Smooth muscle cell (in vitro differentiated cells): ENCODE measurements around the gene SLC1A2. TPM values are rescaled to one million over a fixed set of nuclear protein-coding genes. Genes with fewer than 3 reads are reported as not detected.

Source experiments
- DNase-seq: peaks from one replicate; lab custom pipeline; 2025; ENCODE audit not compliant: unreplicated experiment; lab: John Stamatoyannopoulos, UW
- H2AFZ ChIP-seq: fragments of 200-600 bp; sonication (generic); 2 replicates; pipeline ENCODE4 v1.6.0; 2016; ENCODE audit warnings: antibody characterized with exemption, low read depth, mild to moderate bottlenecking
- H3F3A ChIP-seq: fragments of 200-600 bp; sonication (generic); 2 replicates; pipeline ENCODE4 v1.6.0; 2017; ENCODE audit warnings: antibody characterized with exemption, low read depth
- H3K27ac ChIP-seq: fragments of 200-600 bp; sonication (generic); 2 replicates; pipeline ENCODE4 v1.5.1; 2016; ENCODE audit warnings: low read depth, mild to moderate bottlenecking
- H3K27me3 ChIP-seq: fragments of 200-600 bp; sonication (generic); 2 replicates; pipeline ENCODE4 v1.6.1; 2016; ENCODE audit warnings: low read depth, mild to moderate bottlenecking
- H3K36me3 ChIP-seq: fragments of 200-600 bp; sonication (generic); 2 replicates; pipeline ENCODE4 v1.5.1; 2016; ENCODE audit warnings: low read depth
- H3K4me1 ChIP-seq: fragments of 200-600 bp; sonication (generic); 2 replicates; pipeline ENCODE4 v1.5.1; 2016; ENCODE audit warnings: low read depth
- H3K4me2 ChIP-seq: fragments of 200-600 bp; sonication (generic); 2 replicates; pipeline ENCODE4 v1.6.0; 2016; ENCODE audit warnings: mild to moderate bottlenecking
- H3K4me3 ChIP-seq: fragments of 200-600 bp; sonication (generic); 2 replicates; pipeline ENCODE4 v1.5.1; 2016; ENCODE audit warnings: mild to moderate bottlenecking
- H3K79me2 ChIP-seq: fragments of 200-600 bp; sonication (generic); 2 replicates; pipeline ENCODE4 v1.6.0; 2016; ENCODE audit warnings: low read depth, mild to moderate bottlenecking
- H3K9ac ChIP-seq: fragments of 200-600 bp; sonication (generic); 2 replicates; pipeline ENCODE4 v1.6.0; 2016; ENCODE audit warnings: low read depth
- H3K9me3 ChIP-seq: fragments of 200-600 bp; sonication (generic); replicated peaks from 2 replicates; pipeline ENCODE4 v1.5.1; 2016; ENCODE audit warnings: low read depth
- H4K20me1 ChIP-seq: fragments of 200-600 bp; sonication (generic); 2 replicates; pipeline ENCODE4 v1.6.0; 2016; ENCODE audit warnings: low read depth
- CTCF ChIP-seq: fragments of 200-600 bp; sonication (generic); IDR thresholded peaks from 2 replicates; pipeline ENCODE4 v1.5.1; 2017; ENCODE audit warnings: borderline replicate concordance, mild to moderate bottlenecking, antibody characterized with exemption; ENCODE audit not compliant: insufficient read depth, poor library complexity, severe bottlenecking
- WGBS: methylation state at CpG from one replicate; pipeline ENCODE4 v1.1.7; 2016; ENCODE audit warnings: low lambda C conversion rate; 5-methylcytosine and 5-hydroxymethylcytosine counted together
- polyA plus RNA-seq: library from polyadenylated mRNA; unstranded; fragments of >200 nt; fragmentation: Nextera tagmentation; extraction: Ambion mirVana; gene quantifications from 2 replicates; pipeline ENCODE4 v1.2.1, GENCODE V29; 2016
- total RNA-seq: library from RNA; depleted of rRNA; stranded (reverse); fragments of >200 nt; gene quantifications from 2 replicates; pipeline ENCODE4 v1.2.3, GENCODE V29; 2014

The SLC1A2 gene
- total and polyA plus RNA-seq, 2 experiments from 2014 or later, result 3.6 TPM; not detected in 1

- no peak overlapping the region for H3K4me3 ChIP-seq
- peaks cover 4% of the 10 kb centered on the region for H3K4me1 ChIP-seq
- H3K9ac ChIP-seq, result peak overlapping the region; percentile 23
- H3K9me3 ChIP-seq, result no peaks in the 10 kb centered on the region
- no peak for TF ChIP-seq CTCF
- peak overlapping the region; percentile 3 for H3K4me2 ChIP-seq
- H2AFZ ChIP-seq, result no peak overlapping the region
- 94% methylated on average over 1 of the region's 1 CpG for WGBS
- H3K27ac ChIP-seq, result peak overlapping the region; percentile 61
- H3K36me3 ChIP-seq, result no peaks in the 10 kb centered on the region
- no peaks in the 10 kb centered on the region for H4K20me1 ChIP-seq
- no peaks in the 10 kb centered on the region for H3K79me2 ChIP-seq
- no peaks in the 10 kb centered on the region for H3K27me3 ChIP-seq
- DNase-seq, result no peak
- peaks cover 3% of the 10 kb centered on the region for H3F3A ChIP-seq
These were observed 182.0 kb downstream of the SLC1A2 start for GRCh38 chr11:35237351-35237750.

- Histone ChIP-seq H3K9ac (peak overlapping the region; percentile 23), H3K9me3 (no peaks in the 10 kb centered on the region), H3K4me3 (no peak overlapping the region), H3K27ac (peak overlapping the region; percentile 61), H3K79me2 (no peaks in the 10 kb centered on the region), H3F3A (peaks cover 6% of the 10 kb centered on the region), H3K4me1 (peaks cover 6% of the 10 kb centered on the region), H2AFZ (no peak overlapping the region), H4K20me1 (no peaks in the 10 kb centered on the region), H3K4me2 (peak overlapping the region; percentile 3), H3K27me3 (no peaks in the 10 kb centered on the region), H3K36me3 (no peaks in the 10 kb centered on the region)
- WGBS, result 22% methylated on average over 5 of the region's 5 CpGs
- no peak for DNase-seq
- TF ChIP-seq CTCF, result no peak
These were observed 182.7 kb downstream of the SLC1A2 start for GRCh38 chr11:35236667-35237003.

- Histone ChIP-seq H3K9me3 (no peaks in the 10 kb centered on the region), H3K4me1 (peaks cover 6% of the 10 kb centered on the region), H4K20me1 (no peaks in the 10 kb centered on the region), H3K4me2 (peak overlapping the region; percentile 3), H2AFZ (no peak overlapping the region), H3K36me3 (no peaks in the 10 kb centered on the region), H3K27ac (peak overlapping the region; percentile 61), H3K9ac (no peak overlapping the region), H3K4me3 (no peak overlapping the region), H3F3A (peaks cover 11% of the 10 kb centered on the region), H3K79me2 (no peaks in the 10 kb centered on the region), H3K27me3 (no peaks in the 10 kb centered on the region)
- 92% methylated on average over 4 of the region's 4 CpGs for WGBS
- no peak for DNase-seq
- no peak for TF ChIP-seq CTCF
These were observed 183.3 kb downstream of the SLC1A2 start for GRCh38 chr11:35235936-35236666.

GRCh38 chr11:35235498-35235897 lies 183.9 kb downstream of the SLC1A2 start:
- no peak for DNase-seq
- Histone ChIP-seq H3K27ac (no peak overlapping the region), H3K79me2 (no peaks in the 10 kb centered on the region), H3K4me1 (peaks cover 6% of the 10 kb centered on the region), H4K20me1 (no peaks in the 10 kb centered on the region), H2AFZ (no peak overlapping the region), H3K4me2 (no peak overlapping the region), H3F3A (peaks cover 13% of the 10 kb centered on the region), H3K27me3 (no peaks in the 10 kb centered on the region), H3K9ac (no peak overlapping the region), H3K9me3 (no peaks in the 10 kb centered on the region), H3K36me3 (no peaks in the 10 kb centered on the region), H3K4me3 (no peak overlapping the region)
- no peak for TF ChIP-seq CTCF
- WGBS, result 45% methylated on average over 1 of the region's 1 CpG
